Islet of Langerhans (tissue), 1 donor: ENCODE data around the gene HPGDS.

Experiments used
- FAIRE-seq: peaks from one replicate; lab custom pipeline; 2011; peaks lifted over from hg19 to GRCh38; lab: Jason Lieb, UNC

The HPGDS gene

GRCh38 chr4:94253036-94253435 is 89.6 kb downstream of the HPGDS start:
- no peak for FAIRE-seq

- no peak for FAIRE-seq
These were observed 91.5 kb downstream of the HPGDS start for GRCh38 chr4:94251094-94251493.
